Measurements from ENCODE around the gene MVD.
A peak's percentile ranks its signal among the peaks of the same experiment; 100 is the strongest.

MVD gene, protein sequence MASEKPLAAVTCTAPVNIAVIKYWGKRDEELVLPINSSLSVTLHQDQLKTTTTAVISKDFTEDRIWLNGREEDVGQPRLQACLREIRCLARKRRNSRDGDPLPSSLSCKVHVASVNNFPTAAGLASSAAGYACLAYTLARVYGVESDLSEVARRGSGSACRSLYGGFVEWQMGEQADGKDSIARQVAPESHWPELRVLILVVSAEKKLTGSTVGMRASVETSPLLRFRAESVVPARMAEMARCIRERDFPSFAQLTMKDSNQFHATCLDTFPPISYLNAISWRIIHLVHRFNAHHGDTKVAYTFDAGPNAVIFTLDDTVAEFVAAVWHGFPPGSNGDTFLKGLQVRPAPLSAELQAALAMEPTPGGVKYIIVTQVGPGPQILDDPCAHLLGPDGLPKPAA

DNA sequence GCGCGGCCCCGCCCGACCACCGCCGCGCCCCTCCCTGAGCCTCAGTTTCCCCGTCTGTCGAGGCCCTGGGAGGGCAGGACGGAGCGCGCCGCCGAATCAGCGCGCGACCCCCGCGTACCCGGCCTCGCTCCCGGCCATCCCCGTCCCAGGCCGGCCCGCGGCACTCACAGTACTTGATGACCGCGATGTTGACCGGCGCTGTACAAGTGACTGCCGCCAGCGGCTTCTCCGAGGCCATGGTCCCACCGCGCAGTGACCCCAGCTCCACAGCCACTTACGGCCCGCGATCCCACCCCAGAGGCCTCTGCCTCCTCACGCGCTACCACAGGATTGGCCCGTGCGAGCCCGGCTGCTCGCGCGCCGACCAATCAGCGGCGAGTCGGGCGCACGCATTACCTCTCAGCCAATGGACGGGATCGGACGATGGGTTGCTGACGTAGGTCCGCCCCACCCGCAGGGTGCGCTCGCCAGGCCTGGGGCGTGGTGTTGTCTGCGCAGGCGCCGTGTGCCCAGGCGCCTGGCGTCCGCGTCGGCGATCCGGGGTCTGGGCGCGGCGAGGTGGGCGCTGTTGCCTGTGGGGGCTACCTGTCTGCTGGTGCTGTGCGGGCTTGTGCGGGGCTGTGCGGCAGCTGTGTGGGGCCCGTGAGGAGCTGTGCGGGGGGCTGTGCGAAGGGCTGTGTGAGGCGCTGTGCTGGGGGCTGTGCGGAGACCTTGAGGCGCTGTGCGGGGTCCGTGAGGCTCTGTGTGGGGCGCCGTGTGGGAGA, at the start of gene MVD:
MVD (minus strand) TSS at position 249 of the 764 bp plus-strand sequence; CDS start at position 238, 11 bp downstream.
- peak; percentile 73 for DNase-seq

DNA sequence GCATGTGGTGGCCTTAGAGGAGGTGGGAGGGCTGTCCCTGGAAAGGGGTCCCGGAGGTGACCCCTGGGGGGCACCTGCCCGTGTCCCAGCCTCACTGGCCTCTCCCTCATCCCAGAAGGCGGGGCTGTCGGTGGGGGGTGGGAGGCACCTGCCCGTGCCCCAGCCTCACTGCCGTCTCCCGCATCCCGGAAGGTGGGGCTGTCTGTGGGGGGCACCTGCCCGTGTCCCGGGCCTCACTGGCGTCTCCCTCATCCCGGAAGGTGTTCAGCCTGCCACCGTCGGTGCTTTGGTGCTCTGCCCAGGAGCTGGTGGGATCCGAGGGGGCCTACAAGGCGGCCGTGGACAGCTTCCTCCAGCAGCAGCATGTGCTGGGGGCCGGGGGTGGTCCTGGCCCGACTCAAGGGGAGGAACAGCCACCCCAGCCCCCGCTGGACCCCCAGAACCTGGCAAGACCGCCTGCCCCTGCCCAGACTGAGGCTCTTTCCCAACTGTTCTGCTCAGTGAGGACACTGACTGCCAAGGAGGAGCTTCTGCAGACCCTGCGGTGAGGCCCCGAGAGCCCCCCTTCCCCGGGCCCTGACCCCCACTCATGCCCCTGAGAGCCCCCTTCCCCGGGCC, 49.6 kb upstream of the MVD start:
- DNase-seq, result no peak

DNA sequence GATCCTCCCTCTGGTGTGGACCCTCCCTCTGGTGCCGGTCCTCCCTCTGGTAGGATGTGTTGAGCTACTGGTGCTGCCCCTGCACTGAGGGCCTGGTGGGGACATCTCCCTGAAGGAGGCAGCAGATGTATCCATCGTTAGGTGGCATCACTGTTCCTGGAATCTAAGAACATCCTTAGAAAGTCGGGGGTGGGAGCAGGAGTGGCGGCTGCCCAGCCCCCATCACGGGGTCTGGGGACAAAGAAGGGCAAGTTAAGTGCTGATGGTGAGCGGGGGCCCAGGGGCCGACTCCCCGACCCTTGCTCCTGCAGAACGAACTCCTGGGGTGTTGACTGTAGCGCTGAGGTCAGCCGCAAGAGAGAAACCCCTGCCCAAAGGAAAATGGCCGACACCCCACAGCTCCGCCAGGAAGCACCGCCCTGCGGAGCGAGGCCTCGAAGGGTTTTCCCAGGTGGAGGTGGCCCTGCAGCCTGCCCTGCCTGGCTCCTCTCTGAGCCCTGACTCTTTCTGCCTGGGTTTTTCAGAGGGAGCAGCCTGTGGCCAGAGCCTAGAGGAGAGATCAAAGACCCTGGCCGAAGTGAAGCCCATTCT, 49.0 kb upstream of the MVD start:
- DNase-seq, result no peak

DNA sequence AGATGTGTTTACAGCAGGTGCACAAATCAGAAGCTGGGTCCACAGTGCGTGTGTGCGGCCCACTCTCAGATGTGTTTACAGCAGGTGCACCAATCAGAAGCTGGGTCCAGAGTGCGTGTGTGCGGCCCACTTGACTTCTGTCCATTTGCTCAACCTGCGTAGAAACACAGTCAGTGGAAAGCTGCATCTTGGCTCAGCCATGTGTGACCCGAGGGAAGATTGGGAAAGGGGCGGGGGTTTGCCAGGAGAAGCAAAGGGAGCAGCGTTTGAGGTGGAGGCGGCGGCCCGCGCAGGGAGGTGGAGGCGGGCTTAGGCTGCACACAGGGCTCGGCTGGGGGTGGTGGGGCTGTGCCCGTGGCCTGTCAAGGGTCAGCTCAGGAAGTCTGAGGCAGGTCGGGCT, 47.7 kb upstream of the MVD start:
- no peak for DNase-seq

DNA sequence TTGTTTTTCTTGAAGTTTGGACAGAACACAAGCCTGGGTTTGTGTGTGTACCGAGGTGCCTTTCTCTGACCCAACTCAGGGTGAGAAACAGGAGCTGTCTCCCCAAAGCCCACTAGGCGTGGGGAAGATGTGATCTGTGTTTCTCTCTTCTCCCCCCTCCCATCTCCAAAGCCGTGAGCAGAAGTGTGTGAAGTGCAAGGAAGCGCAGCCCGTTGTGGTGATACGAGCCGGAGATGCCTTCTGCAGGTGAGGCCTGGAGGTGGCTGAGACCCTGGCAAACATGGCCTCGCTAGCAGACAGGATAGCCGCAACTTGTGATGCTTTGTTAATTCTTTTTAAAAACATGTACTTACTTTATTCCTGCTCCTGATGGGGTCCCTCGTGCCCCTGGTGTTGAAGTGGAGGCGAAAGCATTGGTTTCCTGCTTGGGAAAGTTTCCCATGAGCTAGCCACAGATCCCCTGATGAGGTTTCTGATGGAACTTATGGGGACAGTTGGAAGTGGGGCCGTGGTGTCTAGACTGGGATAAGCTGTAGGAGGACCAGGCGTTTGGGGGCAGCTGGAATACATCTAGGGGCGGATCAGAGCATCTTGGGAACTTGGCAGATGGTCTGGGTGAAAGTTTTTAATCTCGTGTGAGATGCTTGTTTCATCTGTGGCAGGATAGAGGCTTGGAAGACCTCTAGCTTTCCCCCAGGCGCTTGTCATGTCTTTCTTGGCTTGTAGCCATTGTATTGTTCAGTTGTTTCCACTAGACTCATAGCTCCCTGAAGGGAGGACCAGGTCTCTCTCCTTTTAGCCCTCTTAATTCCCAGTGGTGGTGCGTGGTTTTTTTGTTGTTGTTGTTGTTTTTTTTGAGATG, 44.3 kb upstream of the MVD start:
- DNase-seq, result no peak

DNA sequence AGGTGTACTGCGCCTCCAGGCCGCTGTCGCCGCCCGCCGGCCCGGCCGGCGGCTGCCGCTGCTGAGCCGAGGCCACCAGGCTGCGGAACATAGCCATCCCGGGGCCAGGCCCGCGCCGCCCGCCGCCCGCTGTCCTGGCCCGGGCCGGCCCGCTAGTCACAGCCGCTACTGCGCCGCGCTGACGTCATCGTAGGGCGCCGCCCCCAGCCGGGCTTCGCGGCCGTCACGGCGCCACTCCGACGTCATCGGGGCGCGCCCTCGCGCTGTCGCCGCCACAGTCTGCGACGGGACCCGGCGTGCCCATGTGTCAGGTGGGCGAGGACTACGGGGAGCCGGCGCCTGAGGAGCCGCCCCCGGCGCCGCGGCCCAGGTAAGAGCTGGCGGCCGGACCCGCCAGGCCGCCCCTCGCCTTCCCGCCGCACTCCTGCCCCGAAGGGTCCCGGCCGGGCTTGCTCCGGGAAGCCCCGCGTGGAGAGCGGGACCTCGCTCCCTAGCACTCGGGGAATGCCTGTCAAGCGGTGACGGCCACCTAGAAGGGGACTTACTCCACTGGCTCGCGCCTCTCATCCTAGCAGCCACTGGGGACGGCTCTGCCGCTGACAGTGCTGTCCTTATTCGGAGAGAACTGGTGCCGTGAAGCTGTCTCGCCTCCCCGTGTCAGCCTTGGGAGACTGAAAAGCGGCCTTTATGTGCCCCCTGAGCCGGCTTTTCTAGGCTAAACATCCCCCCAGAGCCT, 43.5 kb upstream of the MVD start, which contains the start of the genes CTU2 and RNF166:
CTU2 (plus strand) TSS at position 275 of the 736 bp plus-strand sequence; CDS start at position 303, 28 bp downstream.
RNF166 (minus strand) TSS at position 180 of the 736 bp plus-strand sequence; CDS start at position 97, 83 bp downstream.
- peak; percentile 21 for DNase-seq

DNA sequence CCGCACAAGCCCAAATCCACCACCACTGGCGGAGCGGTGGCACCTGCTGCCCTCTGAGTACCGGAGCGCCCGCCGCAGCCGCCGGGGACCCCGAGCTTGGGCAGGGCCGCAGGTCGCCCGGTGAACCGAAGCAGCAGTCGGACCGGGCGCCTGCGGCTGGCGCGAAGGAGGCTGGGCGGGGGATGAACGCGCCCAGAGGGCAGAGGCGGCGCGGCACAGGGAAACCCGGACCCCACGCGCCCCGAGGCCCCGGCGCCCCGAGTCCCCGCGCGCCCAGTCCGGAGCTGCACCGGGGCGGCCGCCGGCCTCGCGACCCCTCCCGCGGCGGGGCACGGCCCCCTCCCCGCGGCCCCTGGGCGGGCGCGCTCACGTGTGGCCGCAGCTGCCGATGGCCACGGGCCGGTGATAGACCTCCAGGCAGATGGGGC, 42.9 kb upstream of the MVD start:
- no peak for DNase-seq

DNA sequence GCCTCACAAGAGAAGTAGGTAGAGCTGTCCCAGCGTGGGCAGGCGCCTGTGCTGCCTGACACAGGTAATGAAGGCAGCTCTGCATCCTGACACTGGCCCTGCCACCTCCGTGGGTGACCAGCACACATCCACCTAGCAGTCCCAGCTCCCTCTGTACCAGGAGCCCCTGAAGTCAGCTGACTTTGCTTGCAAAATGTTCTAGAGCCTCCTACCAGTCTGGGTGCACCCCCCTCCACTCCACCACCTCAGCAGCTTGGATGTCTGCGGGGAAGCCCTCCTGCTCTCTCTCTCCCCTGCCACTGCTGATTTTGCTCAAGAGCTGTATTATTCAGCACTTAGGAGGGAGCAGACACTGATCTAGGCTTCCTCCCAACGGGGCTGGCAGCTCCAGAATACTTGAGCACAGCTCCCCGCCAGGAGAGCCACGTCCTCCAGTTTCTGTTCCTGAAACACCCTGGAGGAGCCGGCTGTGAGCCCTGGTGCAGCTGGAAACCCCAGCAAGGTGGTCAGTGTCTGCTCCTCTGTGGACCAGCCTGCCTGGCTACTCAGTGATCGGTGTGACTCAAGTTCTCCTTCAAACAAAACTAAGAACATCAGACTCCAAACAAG, 42.3 kb upstream of the MVD start:
- DNase-seq, result no peak

DNA sequence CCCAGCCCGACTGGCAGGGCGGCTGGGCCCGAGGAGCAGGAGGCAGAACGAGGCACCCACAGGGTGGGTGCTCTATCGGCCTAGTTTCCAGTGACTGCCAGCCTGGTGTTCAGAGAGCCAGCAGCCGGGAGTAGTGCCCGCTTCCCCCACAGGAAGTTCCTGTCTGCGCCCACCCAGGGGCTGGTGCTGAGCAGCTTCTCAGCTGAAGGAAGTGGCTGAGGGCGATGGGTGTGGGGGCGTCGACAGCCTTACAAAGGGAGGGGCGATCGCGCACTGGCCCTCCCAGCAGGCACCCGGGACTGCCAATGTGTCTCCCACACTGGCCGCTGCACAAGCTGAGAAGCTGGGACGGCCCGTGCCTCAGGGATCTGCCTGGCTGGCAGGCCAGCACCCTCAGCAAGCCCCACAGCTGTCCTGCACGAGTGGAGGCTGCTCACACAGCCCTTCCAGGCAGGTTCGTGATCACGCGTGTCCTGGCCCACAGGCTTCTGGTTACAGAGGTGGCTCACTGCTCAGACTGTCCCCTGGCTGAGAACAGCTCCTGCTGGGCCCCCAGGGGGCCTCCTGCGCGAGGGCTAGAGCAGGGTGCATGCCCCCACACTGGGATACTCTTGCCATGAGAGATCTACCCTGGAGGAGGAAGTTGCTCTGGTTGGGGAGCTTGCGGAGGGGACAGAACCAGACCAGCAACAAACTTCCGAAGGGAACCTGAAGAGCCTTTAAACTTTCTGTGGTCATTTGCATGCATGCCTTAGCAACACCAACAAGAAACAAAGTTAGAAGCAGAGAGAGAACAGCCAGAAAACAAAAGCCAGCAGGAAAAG, 40.8 kb upstream of the MVD start:
- DNase-seq, result no peak

DNA sequence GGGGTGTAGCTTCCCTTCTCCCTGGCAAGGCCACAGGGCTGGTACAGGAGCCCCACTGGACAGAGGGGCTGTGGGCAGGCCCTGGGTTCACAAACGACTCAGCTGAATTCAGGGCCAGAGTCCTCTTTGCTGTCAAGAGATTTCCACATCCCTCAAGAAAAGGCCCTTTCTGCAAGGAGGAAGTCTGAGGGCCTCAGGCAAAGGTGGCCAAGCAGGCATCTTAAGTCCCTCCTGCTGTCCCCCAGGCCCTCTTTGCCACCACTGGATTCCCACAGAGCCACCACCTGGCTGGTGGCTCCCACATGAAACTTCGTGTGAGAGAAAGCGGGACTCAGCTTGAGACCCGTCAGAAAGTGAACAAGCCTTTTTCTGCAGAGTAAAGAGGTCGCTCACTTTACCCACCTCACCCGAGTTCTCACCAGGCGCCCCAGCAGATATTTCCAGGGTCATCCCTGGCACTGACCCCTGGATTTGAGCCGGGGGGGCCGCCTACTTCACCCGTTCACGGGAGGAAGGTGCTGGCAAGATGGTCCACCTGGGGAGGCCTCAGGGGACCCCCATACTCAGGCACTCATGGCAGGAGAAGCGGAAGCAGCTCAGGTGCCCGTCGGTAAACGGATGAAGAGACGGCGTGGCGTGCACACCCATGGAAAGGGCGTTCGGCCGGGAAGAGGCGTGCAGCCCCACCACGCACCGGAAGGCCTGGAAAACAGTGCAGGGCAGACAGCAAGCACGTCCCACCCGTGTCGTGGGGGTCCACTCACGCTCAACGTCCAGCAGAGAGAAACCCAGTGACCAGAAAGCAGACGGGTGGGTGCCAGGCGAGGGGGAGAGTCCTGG, 39.7 kb upstream of the MVD start:
- no peak for DNase-seq

DNA sequence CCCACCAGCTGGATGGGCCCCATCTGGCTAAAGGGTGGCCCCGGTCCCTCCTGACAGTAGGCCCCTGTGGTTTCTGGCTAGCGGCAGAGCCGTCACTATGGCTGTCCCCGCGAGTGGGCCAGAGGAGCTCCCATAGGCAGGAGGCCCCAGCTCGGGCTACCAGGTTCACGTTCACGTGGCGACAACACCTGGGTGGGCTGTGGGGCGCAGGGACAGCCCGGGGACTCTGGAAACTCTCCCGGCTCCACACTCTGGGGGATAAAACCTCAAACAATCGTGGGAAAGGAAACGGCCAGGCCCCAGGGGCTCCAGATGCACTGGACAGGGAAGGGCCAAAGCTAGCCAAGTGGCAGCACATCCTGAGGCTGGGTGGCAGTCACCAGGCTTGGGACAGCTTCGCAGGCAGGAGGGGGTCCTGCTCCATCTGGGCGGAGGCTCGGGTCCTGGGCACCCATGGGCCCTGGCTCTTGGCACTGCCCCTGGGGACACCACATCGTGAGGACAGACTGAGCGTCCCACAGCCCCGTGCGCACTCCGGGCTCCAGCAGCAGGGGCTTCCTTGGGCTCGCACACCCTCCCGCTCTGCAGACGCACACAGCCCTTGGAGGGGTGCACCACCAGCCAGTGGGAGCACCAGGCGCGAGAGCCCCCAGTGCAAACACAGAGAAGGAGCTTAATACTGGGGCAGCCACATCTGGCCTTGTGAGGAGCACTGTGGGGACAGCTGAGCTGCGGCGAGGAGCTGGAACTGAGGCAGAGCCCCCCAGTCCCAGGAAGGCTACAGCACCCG, 38.9 kb upstream of the MVD start:
- DNase-seq, result no peak

DNA sequence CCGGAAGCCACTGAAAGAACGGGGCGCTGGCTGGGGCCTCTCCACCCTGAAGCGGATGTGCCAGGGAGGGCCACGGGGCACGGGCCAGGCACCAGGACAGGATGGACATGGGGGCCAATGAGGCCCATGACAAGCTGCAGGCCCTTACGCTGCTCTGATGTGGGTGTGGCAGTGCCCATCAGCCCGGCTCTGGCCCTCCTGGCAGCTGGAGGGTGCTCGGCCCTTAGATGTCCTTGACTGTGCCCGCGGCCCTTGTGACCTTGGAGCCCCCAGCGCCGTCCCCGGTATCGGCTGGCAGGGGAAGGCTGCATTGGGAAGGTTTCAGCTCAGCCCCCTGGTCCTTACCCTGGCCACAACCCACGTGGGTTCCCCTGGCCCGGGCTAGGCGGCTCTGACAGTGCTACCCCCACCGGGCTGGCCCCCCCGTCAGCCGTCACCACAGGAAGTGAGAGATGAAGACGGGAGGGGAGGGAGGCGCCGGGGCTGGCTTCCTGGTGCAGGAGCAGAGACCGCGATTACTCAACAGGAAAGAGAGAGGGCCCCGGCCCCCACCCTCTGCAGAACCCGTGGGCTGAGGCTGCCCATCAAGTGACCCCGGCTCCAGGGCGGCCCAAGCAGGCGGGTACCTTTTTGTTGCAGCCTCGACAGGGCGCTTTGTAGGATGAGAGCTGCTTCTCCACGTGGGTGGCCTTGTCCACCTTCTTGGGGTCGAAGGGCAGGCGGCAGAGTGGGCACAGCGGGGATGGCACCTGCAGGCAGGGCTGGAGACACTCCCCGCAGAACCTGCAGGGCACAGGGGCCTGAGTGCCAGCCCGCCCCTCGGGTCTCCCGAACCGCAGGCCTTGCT, 38.0 kb upstream of the MVD start:
- DNase-seq, result no peak

DNA sequence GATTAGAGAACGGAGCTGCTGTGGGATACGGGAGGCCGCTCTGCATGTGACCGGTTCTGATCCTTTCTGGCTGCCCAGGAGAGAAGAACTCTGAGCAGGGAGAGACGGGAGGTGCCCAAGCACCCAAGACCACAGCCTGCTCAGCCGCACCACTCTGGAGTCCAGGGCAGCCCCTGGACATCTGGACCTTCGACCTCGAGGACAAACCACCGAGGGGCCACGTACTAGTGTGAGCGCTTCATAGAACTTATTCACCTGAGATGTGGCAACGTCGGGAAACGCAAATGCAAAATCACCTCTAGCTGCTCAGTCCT, 37.4 kb upstream of the MVD start:
- DNase-seq, result no peak

DNA sequence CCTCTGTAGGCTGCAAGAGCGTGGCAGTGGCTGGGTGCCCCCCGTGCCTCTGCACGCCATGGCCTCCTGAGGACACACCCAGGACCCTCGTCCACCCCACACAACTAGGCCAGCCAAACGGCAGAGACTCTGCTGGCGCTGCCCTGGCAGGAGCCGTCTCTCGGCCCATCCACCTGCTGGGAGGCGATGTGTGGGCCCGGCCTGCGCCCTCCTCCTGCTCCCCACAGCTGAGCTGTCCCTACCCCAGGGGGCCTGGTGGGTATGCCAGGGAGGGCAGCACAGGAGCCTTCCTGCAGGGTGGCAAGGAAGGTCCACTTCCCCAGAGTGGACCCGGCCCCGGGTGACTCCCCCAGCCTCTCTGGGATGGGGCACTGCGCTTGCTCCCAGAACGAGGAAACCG, 36.3 kb upstream of the MVD start:
- DNase-seq, result no peak

DNA sequence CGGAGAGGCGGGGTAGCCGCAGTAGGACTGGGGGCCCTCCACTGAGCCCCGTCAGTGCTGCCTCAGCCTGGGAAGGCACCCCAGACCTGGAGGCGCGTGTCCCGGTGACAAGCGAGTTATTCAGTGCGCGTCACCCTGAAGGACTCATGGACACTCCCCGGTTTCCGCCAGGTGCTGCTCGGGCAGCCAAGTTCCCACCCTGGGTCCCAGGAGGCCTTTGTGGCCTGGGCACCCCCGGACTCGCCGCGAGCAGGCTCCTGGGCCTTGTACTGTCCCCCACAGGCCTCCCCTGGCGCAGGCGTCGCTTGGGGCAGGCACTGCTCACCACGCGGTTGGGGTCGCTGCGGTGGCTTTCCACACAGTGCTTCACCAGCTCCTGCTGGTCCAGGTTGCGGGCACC, 35.8 kb upstream of the MVD start:
- no peak for DNase-seq

DNA sequence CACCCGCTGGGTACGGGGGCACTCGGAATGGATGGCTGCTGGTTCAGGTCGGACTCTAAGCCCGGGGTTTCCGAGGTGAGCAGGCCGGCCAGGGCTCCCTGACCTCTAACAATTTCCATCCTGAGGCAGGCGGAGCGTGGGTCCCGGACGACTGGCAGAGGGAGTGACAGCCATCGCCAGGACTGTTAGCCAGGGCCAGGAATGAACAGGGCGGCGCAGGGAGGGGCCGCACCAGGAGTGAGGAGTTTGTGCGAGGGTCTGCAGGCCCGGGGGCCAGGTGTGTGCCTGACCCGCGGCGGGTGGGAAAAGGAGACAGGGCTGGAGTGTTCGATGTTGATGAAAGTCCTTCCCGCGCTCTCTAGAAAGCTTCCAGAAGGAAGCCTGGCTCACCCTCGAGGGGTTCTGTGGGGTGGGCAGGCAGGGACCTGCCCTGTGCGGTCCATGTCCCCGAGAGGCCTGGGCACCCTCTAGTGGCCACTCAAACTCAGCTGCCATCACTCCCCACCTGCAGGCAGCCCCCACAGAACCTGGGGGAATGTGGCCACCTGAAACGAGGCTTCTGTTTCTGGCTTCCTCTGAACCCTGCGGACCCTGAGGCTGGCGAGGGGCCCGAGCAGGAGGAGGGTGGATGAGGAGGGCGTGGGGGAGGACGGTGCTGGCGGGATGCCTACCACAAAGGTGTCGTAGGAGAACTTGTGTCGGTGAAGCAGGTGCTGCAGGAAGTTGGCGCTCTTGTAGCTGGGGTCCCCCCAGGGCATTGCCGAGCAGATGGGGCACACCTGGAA, 35.1 kb upstream of the MVD start:
- no peak for DNase-seq

All from DMS79 treated with DMSO at 0.1 percent for 48 hours (cell line).